Body of pancreas (tissue), 4 donors: ENCODE results near the gene MYH7. TPM values are rescaled to one million over a fixed set of nuclear protein-coding genes. Genes with fewer than 3 reads are reported as not detected.

ENCODE experiments used
- ATAC-seq: fragments of 150-250 bp; one replicate; pipeline ENCODE4 v1.9.1; 2016
- DNase-seq, 4 donors: peaks; one replicate each; pipeline ENCODE4 v3.0.0-alpha.2; 2019
- H3K27ac ChIP-seq, 4 donors: fragments of 200-600 bp; sonication (generic); 1 replicate in 3 of 4; 2 replicates in 1 of 4; pipeline versions ENCODE4 v1.5.1 to v1.6.1; 2016 to 2019; ENCODE audit warnings: mild to moderate bottlenecking in 1 of 4, mixed read lengths in 1 of 4, moderate library complexity in 1 of 4
- H3K27me3 ChIP-seq, 2 donors: fragments of 200-600 bp; sonication (generic); one replicate each; pipeline ENCODE4 v1.6.0; 2016; ENCODE audit warnings: mild to moderate bottlenecking in 1 of 2
- H3K36me3 ChIP-seq, 2 donors: fragments of 200-600 bp; sonication (generic); replicated peaks in 1 of 2; 2 replicates each; pipeline ENCODE4 v1.5.1; 2016; ENCODE audit warnings: low read depth in 2 of 2; ENCODE audit not compliant: insufficient read depth in 1 of 2
- H3K4me1 ChIP-seq: fragments of 200-600 bp; sonication (generic); one replicate; pipeline ENCODE4 v1.6.0; 2016
- H3K4me3 ChIP-seq, 2 donors: fragments of 200-600 bp; sonication (generic); 1 replicate in 1 of 2; 2 replicates in 1 of 2; pipeline ENCODE4 v1.5.1; 2016 to 2019
- H3K9me3 ChIP-seq, 3 donors: fragments of 200-600 bp; sonication (generic); 1 replicate in 2 of 3; 2 replicates in 1 of 3; pipeline ENCODE4 v1.5.1; 2016
- POLR2A ChIP-seq, 3 donors: fragments of 450-650 bp; IDR thresholded peaks; one replicate each; pipeline ENCODE4 v1.6.1; 2016; ENCODE audit warnings: antibody characterized with exemption in 3 of 3, mild to moderate bottlenecking in 2 of 3
- WGBS, 2 donors: methylation state at CpG; one replicate each; pipeline ENCODE4 v1.1.5; 2017; 5-methylcytosine and 5-hydroxymethylcytosine counted together
- intact Hi-C: fragments of 100-400 bp; cut with DNase I; formaldehyde crosslinking; loops from one replicate; pipeline ENCODE4 v1.15.1; 2023
- total RNA-seq, 2 donors: library from RNA; depleted of rRNA; stranded (reverse); fragments of >200 nt; gene quantifications; one replicate each; pipeline ENCODE4 v1.1.0, GENCODE V29; 2016
- TF ChIP-seq, protein P1 (sequence below), 7 experiments: fragments of 450-650 bp in 4 of 7; fragments of 200-600 bp in 3 of 7; sonication (generic) in 3 of 7; IDR thresholded peaks; one replicate each; pipeline ENCODE4 v1.5.1; 2016 to 2019; ENCODE audit warnings: antibody characterized with exemption in 7 of 7

The MYH7 gene
- total RNA-seq, 2 donors from 2014 or later, result 0.52 to 2.0 TPM

DNA sequence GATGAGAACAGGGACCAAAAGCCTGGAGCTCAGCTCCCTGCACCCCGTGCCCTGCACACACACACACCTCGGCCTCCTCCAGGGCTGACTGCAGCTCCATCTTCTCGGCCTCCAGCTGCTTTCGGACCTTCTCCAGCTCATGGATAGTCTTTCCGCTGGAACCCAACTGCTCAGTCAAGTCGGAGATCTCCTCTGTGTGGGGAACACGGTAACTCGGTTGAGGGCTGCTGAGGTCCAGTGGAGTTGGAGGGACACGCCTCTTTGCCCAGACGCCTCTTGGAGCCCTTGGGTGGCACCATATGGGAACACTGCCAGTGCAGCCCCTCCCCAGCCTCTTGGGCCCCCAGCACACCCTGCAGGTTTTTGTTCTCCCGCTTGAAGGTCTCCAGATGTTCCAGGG is 18.7 kb downstream of the MYH7 start:
- 86 to 92% methylated on average over 8 to 11 of the region's 11 CpGs for WGBS, 2 donors
- H3K27ac ChIP-seq, result no peak overlapping the region
- no peaks in the 10 kb centered on the region for H3K9me3 ChIP-seq
- H3K36me3 ChIP-seq, result no peaks in the 10 kb centered on the region
- ATAC-seq, result no peak
- no peaks in the 10 kb centered on the region for H3K27me3 ChIP-seq
- DNase-seq, result no peak
- TF ChIP-seq POLR2A (IDR thresholded peaks at IDR 0.05), result no peak
- TF ChIP-seq, protein P1, sequence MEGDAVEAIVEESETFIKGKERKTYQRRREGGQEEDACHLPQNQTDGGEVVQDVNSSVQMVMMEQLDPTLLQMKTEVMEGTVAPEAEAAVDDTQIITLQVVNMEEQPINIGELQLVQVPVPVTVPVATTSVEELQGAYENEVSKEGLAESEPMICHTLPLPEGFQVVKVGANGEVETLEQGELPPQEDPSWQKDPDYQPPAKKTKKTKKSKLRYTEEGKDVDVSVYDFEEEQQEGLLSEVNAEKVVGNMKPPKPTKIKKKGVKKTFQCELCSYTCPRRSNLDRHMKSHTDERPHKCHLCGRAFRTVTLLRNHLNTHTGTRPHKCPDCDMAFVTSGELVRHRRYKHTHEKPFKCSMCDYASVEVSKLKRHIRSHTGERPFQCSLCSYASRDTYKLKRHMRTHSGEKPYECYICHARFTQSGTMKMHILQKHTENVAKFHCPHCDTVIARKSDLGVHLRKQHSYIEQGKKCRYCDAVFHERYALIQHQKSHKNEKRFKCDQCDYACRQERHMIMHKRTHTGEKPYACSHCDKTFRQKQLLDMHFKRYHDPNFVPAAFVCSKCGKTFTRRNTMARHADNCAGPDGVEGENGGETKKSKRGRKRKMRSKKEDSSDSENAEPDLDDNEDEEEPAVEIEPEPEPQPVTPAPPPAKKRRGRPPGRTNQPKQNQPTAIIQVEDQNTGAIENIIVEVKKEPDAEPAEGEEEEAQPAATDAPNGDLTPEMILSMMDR (IDR thresholded peaks at IDR 0.05), result no peak
- intact Hi-C loops, result no loop called here
- H3K4me3 ChIP-seq, result no peak overlapping the region
- peaks cover 26% of the 10 kb centered on the region for H3K4me1 ChIP-seq

DNA sequence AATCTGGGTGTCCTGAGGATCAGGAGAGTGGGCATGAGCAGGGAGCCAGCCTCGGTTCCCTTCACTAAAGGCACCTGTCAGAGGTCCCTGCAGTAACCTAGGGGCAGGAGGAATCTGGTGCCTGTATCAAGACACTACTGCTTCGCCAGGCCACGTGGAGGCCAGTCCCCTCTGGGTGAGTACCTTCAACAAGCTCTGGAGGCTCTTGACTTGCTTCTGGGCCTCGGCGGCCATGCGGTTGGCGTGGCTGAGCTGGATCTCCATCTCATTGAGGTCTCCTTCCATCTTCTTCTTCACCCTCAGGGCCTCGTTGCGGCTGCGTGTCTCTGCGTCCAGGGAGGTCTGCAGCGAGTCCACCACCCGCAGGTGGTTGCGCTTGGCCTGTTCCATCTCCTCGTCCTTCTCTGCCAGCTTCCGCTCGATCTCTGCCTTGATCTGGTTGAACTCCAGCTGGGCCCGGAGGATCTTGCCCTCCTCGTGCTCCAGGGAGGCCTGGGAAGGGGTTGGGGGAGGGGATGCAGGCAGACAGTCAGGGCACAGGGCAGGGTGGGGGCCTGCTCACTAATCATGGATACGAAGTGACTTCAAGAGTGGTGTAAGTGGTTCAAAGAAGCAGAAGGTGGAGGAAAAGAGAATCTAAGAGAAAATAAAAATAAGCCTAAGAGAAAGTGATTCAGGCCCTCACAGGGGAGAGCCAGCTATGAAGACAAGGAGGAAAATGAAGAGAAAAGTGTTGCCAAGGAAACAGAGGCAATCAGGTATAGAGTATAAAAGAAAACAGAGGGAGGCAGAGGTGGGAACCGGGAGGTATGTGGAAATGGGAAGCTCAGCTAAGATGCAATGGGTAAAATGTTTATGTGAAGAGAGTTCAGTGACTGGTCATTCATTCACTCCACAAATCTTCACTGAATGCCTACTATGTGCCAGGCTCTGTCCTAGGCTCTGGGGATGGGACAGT is 19.4 kb downstream of the MYH7 start:
- WGBS, 2 donors, result 40 to 47% methylated on average over 18 to 20 of the region's 21 CpGs
- intact Hi-C loops, result no loop called here
- H3K4me3 ChIP-seq, result peak overlapping the region; percentile 12 to 51
- H3K36me3 ChIP-seq, result no peaks in the 10 kb centered on the region
- ATAC-seq (peak; percentile 43), DNase-seq (peak in 3 of 4 donors; percentile 7 to 33 (median 16))
- H3K9me3 ChIP-seq, result no peaks in the 10 kb centered on the region
- H3K27me3 ChIP-seq, result no peaks in the 10 kb centered on the region
- peaks cover 26% of the 10 kb centered on the region for H3K4me1 ChIP-seq
- TF ChIP-seq, protein P1 (IDR thresholded peaks at IDR 0.05), result no peak
- TF ChIP-seq POLR2A (IDR thresholded peaks at IDR 0.05), result peak in 1 of 3 donors; percentile 5
- H3K27ac ChIP-seq, result peak overlapping the region; percentile 2 to 54 (median 41)

DNA sequence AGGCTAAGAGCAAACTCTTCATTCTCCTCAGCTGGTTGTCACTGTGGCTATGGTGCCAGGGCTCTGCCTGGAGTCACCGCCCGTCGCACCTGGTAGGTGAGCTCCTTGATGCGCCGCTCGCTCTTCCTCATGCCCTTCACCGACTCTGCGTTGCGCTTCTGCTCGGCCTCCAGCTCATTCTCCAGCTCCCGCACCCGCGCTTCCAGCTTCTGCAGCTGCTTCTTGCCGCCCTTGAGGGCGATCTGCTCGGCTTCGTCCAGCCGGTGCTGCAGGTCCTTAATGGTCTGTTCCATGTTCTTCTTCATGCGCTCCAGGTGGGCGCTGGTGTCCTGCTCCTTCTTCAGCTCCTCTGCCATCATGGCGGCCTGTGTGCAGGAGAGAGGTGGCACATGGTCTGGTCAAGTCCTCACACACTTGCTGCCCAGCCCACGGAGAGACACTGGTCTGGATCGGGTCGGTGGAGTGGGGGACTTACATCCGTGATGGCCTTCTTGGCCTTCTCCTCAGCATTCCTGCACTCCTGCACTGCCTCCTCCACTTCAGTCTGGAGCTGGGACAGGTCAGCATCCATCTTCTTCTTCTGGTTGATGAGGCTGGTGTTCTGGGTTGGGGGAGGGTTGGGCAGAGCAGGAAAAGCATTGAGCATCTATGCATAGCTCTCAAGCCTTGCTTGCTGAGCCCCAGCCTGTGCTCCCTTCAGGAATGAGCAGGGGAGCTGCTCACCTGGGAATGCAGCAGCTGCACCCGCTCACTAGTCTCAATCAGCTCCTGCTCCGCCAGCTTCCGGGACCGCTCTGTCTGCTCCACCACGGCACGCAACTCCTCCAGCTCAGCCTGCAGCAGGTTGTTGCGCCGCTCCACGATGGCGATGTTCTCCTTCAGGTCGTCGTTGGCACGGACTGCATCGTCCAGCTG is 20.3 kb downstream of the MYH7 start:
- ATAC-seq (peak; percentile 95), DNase-seq (peak; percentile 79 to 88 (median 84))
- H3K36me3 ChIP-seq, result no peaks in the 10 kb centered on the region
- TF ChIP-seq POLR2A (IDR thresholded peaks at IDR 0.05), result peak; percentile 36 to 68 (median 62)
- TF ChIP-seq, protein P1 (IDR thresholded peaks at IDR 0.05), result no peak
- no peaks in the 10 kb centered on the region for H3K9me3 ChIP-seq
- no peaks in the 10 kb centered on the region for H3K27me3 ChIP-seq
- intact Hi-C loops, result no loop called here
- peak overlapping the region; percentile 2 to 54 (median 41) for H3K27ac ChIP-seq
- H3K4me1 ChIP-seq, result peaks cover 26% of the 10 kb centered on the region
- peak overlapping the region; percentile 12 to 51 for H3K4me3 ChIP-seq
- 69 to 92% methylated on average over 22 to 39 of the region's 39 CpGs for WGBS, 2 donors

DNA sequence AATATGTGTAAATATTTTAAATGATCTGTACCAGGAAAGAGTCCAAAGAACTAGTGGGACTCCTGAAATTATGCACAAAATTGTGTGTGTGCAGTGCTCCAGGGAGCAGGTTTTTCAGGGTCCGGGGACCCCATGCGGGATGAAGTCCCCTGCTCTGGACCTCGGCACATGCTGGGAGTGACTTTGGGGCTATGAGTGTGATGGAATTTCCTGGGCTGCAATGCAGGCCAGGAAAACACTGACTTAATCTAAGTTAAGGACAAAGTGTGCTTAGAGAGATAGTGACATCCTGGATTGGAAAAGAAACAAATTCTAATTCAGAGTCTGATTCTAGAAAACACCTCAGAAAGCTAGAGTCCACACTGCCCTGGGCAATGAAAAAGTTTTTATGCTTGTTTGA is 21.2 kb downstream of the MYH7 start:
- Histone ChIP-seq H3K4me3 (no peak overlapping the region), H3K36me3 (no peaks in the 10 kb centered on the region), H3K9me3 (no peaks in the 10 kb centered on the region), H3K27me3 (no peaks in the 10 kb centered on the region), H3K27ac (no peak overlapping the region), H3K4me1 (peaks cover 26% of the 10 kb centered on the region)
- ATAC-seq, result no peak
- TF ChIP-seq, protein P1 (IDR thresholded peaks at IDR 0.05), result no peak
- no peak for TF ChIP-seq POLR2A (IDR thresholded peaks at IDR 0.05)
- intact Hi-C loops, result no loop called here
- 62 to 81% methylated on average over 3 of the region's 3 CpGs for WGBS, 2 donors
- DNase-seq, result no peak
